Muscle of back (tissue), 11 donors: ENCODE measurements around the gene MEFV. TPM values are rescaled to one million over a fixed set of nuclear protein-coding genes. Genes with fewer than 3 reads are reported as not detected.

Source experiments
- DNase-seq, 3 donors: peaks; one replicate each; pipeline versions ENCODE4 v3.0.0 to v3.0.0-alpha.2; 2013
- polyA plus RNA-seq, 10 donors: library from polyadenylated mRNA; unstranded; fragments of 120-200 nt; gene quantifications; one replicate each; pipeline ENCODE4 v1.2.1, GENCODE V29; 2013; ENCODE audit not compliant: insufficient read length in 10 of 10

Gene MEFV
- polyA plus RNA-seq, 10 donors = 0.09 to 0.65 (median 0.24) TPM

DNA sequence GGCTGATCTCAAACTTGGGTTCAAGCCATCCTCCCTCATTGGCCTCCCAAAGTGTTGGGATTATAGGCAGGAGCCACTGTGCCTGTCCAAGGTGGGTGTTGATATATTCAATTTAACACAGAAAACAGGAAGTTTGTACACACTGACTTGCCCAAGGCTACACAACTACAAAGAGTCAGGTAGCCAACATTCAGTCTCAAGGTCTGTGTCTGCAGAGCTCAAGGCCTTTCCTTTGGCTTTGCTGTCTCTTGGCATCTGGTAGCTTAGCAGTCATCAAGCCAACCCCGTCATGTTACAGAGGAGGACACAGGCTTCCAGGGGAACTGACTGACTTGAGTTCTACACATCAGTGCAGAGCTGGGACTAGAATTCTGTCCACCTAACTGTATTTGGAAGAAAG lies 11.9 kb upstream of the MEFV start:
- DNase-seq = no peak

DNA sequence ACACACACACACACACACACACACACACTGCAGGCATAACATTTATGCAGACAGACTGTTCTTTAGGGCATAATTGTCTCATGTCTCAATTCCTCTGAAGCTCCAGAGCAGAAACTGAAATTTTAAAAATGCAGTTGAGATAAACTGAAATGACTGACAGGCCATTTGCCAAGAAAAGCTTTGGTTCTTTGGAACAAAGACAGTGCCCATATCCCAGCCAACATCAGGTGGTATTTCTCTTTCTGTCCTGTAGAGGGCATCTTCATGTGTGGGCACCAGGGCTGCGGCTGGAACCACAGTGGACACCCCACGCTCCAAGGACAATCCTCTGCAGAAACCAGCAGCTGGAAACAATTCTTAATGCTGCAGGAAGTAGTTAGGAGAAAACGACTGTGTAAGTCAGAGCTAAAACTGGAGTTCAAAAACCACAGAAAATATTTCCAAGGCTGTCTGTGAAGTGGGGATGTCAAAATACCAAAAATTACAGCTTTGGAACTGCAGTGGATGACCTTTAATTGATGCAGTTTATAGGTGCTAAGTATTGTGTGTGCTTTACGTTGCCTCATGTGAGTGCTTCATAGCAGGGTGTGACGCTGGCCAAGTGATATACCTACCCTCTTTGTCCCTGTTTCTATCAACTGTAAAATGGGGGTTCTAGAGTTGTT lies 10.6 kb upstream of the MEFV start:
- peak; percentile 10 to 31 (median 11) for DNase-seq

DNA sequence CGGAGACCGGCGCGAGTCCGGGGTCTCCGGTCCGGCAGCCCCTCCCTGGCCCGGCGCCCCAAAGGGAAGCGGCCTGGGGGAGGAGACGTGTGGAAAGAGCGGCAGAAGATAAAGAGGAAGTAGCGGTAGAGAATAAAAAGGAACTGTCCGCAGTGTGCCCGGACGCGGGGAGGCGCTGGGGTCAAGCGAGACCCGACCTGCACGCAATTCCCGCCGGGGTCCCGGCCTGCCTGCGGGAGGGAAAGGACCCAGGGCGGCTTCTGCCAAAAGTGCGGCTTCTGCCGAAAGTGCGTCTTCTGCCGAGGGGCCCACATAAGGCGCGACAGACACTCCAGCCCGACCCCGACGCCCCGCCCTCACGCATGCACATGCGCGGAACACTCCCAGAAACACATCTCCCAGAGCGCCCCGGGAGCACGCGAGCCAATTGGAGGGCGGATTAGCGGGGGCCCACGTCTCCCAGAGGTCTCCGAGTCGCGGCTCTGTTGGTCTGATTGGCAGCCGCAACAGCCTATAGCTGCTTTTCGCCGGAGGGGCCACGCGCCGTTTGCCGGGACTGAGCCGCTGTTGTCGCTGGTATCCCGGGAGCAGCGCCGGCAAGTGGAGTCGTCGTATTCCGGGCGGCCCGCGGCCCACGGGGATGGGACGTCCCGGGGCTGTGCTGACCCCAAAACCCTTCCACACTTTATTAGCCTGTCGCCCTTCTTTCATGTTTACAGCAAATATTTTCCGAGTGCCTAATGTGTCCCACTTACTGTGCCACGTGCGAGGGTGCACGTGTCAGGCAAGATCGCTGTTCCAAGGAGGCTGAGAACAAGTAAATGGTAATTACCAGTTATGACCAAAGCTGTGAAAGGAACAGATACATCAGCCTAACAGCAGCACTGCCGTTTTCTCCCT lies 8.0 kb upstream of the MEFV start:
- DNase-seq = peak; percentile 97 to 99 (median 99)

DNA sequence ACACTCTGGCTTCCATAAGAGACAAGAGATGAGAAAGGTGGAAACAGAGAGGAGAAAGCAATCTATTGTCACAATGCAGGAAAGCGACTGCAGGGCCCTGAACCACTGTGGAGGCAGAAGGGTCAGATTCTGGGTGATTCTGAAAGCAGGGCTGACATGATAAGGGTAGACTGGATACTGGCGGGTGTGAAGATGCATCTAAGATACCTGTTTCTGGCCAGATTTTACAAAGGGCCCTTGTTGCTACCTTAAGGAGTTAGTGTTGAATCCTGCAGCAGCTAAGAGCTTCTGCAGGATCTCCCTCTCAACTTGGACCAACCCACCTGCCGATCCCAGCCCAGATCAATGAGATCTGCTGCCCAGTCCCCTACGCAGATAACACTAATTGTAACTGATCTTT lies 6.1 kb upstream of the MEFV start:
- DNase-seq = no peak

DNA sequence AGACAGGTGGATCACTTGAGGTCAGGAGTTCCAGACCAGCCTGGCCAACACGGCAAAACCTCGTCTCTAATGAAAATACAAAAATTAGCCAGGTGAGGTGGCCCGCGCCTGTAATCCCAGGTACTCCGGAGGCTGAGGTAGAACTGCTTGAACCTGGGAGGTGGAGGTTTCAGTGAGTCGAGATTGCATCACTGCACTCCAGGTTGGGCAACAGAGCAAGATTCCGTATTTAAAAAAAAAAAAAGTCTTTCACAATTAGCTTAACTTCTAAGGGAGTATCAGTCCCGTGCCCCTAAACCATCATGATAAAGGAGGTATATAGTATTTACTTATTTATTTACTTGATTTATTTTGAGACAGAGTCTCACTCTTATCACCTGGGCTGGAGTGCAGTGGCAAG lies 3.4 kb upstream of the MEFV start:
- DNase-seq = no peak

DNA sequence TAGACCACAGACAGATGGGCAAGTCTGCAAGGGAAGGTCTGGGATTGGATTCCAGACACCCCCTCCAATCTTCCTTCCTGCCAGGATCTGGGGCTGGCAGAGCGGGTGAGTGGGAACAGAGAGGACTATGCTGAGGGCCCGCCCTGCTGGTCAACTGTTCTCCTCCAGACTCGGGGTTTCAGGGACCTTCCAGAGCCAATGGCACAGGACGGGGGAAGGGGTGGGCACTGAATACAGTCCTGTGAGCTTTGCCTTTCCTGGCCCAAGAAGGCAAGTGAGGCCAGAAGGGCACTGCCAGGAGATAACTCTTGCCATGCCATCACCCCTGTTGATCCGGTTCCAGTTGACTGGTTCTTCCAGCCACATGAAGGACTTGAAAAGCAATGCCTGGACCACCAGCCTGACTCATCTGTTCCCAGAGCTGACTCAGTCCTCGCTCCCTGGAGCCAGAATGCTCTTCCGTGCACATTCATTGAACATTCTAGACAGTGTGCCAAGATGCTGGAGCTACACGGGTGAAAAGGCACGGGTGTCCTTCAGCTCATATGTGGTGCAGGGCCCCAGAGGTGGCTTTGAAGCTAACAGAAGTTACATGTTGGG lies 533 bp upstream of the MEFV start:
- DNase-seq = no peak

DNA sequence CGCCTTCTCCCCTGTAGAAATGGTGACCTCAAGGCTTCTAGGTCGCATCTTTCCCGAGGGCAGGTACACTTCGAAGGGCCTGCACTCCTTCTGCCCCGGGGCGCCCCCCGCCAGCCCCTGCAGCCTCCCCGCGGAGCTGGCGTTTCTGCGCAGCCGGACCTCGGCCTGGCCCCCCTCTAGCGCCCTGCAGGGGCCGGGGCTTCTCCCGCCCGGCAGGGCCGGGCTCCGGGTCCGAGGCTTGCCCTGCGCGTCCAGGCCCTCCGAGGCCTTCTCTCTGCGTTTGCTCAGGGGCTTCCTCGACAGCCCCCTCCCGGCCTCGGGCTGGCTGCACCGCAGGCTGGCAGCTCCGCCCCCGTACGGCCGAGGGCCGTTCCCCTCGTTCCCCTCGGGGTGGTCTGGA lies 2.1 kb downstream of the MEFV start:
- no peak for DNase-seq

DNA sequence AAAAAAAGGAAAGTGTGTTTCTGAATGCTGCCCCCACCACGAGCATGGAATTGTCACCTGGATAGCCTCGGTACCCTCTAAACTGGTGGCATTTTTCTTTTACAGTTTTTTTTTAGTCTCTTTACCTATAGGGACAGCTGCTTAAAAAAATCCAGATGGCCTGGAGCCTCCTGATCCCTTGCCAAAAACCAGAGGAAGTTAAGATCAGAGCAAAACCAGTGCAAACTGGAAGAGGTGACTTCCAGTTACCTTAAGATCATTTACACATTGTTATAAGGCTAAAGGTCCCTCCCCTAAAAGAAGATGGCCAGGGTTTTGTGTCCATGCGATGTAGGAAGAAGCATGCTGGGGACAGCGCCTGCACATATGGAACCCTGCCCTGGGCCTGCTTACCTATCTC lies 3.5 kb downstream of the MEFV start:
- DNase-seq = no peak

- no peak for DNase-seq
Observed at GRCh38 chr16:3249451-3249850, 7.0 kb downstream of the MEFV start.

DNA sequence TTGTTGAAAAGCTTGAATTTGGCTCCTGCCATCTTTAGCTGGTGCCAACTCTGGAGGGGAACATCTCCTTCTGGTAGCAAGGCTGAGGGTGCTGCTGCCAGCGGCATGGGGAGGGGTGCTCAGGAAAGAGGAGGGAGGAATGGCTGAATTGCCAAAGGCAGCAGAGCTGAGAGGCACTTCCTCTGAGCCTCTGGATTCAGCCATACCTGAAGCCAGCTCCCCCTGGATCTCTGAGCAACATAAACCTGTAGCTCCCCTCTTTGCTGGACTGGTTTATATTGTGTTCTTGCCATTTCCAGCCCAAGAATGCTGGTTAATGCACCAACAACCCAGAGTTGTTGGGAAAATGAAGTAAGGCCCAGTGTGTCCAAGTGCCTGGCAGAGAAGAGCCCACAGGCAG lies 7.4 kb downstream of the MEFV start:
- no peak for DNase-seq

GRCh38 chr16:3248596-3248995 lies 7.8 kb downstream of the MEFV start:
- no peak for DNase-seq

DNA sequence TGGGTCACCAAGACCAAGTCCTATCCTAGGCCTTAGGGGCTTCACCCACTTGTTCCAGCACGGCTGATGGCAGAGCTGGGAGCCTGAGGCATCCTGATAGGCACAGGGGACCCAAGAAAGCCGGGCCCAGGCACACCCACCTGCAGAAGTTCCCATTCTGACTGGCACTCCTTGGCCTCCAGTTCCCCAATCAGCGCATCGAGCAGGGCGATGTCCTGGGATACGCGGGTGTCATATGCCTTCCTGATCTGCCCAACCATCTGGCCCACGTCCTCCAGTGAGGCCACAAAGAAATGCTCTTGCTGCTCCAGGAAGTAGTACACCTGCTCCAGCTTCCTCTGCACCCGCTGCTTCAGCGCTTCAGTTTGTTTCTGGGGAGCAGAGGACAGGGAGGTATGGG lies 9.6 kb downstream of the MEFV start:
- no peak for DNase-seq

DNA sequence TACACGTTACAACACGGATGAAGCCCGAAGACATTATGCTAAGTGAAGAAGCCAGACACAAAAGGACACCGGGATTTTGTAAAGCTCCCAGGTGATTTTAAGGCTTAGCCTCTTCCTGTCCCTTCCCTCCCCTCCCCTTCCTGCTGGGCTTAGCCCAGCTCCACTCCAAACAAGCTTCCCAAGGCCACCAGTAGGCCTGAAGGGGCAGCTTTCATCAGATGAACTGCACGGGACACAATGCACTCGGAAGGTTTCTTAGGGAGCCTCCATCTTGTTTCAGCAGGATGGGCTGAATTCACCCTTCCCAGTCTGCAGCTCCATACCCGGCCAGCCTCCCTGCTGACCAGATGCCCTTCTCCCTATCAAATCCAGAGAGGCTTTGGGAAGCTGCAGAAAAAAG lies 10.4 kb downstream of the MEFV start:
- no peak for DNase-seq

DNA sequence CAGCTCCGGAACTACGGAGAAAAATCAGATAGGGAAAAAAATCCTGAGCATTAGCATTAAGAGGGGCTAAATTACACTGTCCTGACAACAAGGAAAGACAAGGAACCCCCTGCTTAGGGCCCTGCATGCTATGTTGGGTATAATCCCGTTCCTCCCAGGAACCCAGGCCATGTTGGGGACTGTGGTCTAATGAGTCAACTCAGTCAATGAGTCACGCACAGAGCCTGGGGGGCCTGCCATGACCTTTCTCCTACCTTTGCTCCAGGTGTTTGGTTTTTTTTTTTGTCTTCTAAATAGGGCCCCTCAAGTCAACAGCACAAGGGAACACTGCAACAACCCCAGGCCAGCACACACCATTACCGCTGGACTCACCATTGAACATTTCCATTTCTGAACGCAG lies 12.6 kb downstream of the MEFV start:
- DNase-seq = no peak

DNA sequence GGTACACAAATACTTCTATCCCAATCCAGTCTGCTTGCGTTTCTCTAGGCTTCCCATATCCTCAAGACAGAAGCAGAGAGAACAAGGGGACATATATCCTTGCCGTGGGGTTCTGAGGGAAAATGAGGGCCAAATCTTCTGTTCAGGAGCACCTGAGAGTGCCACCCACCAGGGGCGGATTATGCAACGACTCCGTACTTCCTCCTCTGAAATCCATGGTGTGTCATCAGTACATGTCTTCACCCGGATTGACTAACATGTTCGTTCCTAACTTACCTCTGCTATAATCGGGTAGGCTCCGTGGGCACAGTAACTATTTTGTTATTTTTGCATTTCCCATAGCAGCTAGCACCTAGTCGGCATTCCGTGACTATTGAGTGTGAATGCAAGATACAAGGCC lies 13.7 kb downstream of the MEFV start:
- DNase-seq = no peak

- no peak for DNase-seq
Observed at GRCh38 chr16:3241761-3242160, 14.7 kb downstream of the MEFV start.

DNA sequence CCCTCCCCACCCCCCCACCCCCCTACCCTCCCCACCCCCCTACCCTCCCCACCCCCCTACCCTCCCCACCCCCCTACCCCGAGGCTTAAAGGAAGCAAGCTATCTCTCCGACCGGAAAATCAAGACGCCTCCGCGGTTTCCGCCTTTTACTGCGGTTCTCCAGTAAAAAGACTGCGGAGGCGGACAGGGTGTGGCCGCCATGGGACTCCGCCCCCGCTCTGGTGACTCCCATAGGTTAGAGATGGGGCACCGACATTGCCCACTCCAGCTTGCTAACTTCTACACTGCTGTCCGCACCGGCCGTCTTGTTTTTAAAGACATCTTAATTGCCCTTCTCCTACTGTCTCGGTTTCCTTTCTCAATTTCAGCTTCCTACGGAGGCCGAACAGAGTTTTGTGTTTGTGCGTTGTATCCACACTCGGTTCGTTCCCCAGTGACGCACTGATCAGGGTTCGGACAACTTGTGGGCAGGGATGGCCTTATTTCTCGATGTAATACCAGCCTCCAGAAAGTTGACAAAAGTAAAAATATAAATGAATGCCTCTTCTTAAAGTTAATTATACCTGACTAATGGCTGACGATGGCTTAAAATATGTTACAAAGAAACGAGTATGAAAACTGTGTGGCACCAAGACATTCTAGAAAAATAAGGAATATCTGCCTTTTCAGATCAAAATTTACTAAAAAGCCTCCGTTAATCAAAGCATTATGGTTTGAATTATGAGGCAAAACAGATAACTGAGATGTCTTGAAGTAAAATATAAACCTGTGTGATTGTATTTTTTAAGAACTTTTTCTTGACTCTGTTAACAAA lies 20.4 kb downstream of the MEFV start:
- DNase-seq = peak in 1 of 3 donors; percentile 6

DNA sequence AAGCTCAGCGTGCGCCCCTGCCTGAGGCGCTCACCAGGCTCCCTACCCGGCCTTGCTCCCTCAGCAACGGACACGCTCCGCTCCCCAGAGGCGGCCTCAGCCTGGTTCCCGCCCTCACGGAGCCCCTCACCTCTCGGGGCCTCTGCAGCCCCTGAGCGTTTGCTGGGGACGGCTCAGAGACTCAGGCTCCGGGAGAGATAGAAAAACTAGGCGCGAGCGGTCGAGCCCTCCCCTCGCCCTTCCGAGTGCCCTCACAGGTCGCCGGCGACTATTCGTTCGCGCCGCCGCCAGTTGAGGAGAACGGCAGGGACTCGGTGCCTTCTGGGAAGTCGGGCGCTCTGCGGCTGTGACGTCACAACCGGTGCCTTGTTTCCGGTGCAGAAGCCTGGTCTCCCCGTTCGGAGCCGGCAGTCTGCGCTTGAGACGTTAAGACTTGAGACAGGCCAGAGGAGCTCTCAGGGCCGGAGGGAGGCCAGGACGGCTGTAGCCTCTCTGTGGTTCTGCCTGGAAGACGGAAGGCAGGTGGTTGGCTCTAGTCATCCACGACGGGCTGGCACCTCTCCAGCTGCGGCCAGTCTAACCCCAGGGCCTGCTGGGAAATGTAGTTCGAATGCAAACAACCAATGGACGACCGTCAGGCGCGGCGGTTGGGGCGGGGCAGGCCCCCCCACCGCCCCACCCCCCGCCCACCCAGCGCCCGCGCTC lies 21.4 kb downstream of the MEFV start, which contains the start of gene ZNF200:
Gene ZNF200, minus strand, starts transcription at position 302 of the 705 bp plus-strand sequence. CDS start 1,403 bp downstream, outside the sequence.
- peak; percentile 95 to 99 (median 96) for DNase-seq

DNA sequence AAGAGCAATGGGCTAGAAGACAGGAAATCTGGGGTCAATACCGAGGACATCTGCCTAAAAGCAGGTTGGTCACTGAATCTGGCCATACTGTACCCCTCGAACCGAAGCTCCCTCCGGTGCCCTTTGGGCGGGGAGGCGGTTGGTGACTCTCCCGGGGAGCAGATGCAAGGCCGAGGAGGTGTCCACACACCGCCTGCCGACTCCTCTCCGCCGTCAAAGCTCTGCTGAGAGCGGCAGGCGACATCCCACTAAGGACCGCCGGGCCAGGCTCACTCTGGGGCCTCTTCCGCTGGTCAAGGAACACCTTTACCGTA lies 21.9 kb downstream of the MEFV start:
- DNase-seq = no peak

- DNase-seq = no peak
Observed at GRCh38 chr16:3223913-3224515, 32.4 kb downstream of the MEFV start.

DNA sequence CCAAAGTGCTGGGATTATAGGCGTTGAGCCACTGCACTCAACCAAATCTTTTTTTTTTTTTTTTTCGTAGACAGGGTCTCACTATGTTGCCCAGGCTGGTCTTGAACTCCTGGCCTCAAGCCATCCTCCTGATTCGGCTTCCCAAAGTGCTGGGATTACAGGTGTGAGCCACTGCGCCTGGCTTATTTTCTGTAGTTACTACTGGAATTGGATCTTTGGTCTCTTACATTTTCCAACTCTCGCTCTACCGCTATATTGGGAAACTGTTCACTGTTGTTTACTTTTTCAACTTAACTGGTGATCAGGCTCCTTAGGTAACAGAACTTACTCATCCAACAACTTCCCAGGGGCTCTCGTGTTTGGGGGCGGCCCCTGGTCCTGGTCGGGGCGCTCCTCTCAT lies 35.6 kb downstream of the MEFV start:
- DNase-seq = no peak
